ENCODE data around the gene CALR3. TPM values are rescaled to one million over a fixed set of nuclear protein-coding genes. Genes with fewer than 3 reads are reported as not detected.

CALR3 gene
- total RNA-seq, 1 donor from 2014 or later, result not detected

- TF ChIP-seq, protein P1, sequence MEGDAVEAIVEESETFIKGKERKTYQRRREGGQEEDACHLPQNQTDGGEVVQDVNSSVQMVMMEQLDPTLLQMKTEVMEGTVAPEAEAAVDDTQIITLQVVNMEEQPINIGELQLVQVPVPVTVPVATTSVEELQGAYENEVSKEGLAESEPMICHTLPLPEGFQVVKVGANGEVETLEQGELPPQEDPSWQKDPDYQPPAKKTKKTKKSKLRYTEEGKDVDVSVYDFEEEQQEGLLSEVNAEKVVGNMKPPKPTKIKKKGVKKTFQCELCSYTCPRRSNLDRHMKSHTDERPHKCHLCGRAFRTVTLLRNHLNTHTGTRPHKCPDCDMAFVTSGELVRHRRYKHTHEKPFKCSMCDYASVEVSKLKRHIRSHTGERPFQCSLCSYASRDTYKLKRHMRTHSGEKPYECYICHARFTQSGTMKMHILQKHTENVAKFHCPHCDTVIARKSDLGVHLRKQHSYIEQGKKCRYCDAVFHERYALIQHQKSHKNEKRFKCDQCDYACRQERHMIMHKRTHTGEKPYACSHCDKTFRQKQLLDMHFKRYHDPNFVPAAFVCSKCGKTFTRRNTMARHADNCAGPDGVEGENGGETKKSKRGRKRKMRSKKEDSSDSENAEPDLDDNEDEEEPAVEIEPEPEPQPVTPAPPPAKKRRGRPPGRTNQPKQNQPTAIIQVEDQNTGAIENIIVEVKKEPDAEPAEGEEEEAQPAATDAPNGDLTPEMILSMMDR (IDR thresholded peaks at IDR 0.05; ENCODE audit: insufficient read depth, low read length, poor library complexity, severe bottlenecking), result no peak
- DNase-seq (ENCODE audit: low read depth), result no peak
- peaks cover 1% of the 10 kb centered on the region for H3K36me3 ChIP-seq (ENCODE audit: control insufficient read depth, insufficient read depth, low read length)
Measured at GRCh38 chr19:16532440-16533234, 36.7 kb upstream of the CALR3 start.

DNA sequence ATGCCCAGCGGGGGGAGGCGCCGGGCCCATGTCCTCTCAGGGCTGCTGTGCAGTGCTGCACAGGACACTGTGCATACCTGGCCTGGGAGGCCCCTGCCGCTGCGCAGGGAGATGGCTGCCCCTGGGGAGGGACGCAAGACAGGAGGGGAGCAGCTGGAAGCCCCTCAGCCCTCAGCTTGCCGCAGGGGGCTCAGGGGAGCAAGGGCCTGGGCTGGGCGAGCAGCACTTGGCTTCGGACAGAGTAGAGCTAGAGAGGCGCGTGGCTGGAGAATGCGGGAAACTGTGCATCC, 35.4 kb upstream of the CALR3 start:
- Histone ChIP-seq H3K4me3 (ENCODE audit: low read depth, low read length) (no peak overlapping the region), H3K36me3 (ENCODE audit: control insufficient read depth, insufficient read depth, low read length) (peaks cover 2% of the 10 kb centered on the region), H3K27me3 (ENCODE audit: control insufficient read depth, insufficient read depth, low read length) (no peaks in the 10 kb centered on the region)
- TF ChIP-seq, protein P1 (IDR thresholded peaks at IDR 0.05; ENCODE audit: insufficient read depth, low read length, poor library complexity, severe bottlenecking), result no peak
- DNase-seq (ENCODE audit: low read depth), result no peak

More at GRCh38 chr19:16532440-16533234, 36.7 kb upstream of the CALR3 start:
- Histone ChIP-seq H3K4me3 (ENCODE audit: low read depth, low read length) (no peak overlapping the region), H3K27me3 (ENCODE audit: control insufficient read depth, insufficient read depth, low read length) (no peaks in the 10 kb centered on the region)

DNA sequence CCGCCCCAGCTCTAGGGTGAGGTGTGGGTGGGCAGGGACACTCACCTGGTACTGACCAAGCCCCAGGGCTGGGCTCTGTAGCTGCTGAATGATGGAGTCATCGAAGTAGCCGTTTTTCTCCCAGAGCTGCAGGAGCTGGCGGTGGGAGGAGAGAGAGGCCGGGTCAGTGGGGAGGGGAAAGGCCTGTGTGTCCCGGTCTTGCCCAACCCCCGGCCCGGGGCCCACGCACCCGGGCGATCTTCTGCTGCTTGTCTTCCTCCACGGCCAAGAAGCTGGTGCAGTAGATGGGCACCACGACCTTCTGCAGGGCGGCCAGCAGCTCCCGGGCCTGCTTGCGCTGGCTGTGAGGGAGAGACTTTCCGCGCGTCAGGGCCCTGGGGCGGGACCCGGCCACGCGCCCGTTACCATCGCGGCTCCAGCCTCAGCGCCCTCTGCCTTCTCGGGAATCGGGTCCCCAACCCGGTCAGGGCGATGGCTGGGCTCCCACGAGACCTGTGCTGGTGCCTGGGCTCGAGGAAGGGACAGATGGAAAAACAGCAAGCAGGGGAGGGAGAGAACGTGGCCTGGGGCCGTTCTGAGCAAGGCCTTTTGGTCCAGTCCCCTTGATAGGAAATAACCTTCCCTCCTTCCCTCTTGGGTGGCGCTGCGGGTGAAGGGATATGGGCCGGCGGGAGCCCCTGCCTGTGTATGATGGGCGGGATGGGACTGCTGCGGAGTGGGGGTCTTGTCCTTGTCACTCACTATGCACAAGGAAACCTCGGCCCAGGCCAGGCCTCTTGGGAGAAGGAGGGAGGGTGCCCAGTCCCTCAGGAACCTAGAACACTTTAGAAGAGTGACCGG, 34.8 kb upstream of the CALR3 start:
- TF ChIP-seq, protein P1 (IDR thresholded peaks at IDR 0.05; ENCODE audit: insufficient read depth, low read length, poor library complexity, severe bottlenecking), result no peak
- Histone ChIP-seq H3K36me3 (ENCODE audit: control insufficient read depth, insufficient read depth, low read length) (peaks cover 2% of the 10 kb centered on the region), H3K27me3 (ENCODE audit: control insufficient read depth, insufficient read depth, low read length) (no peaks in the 10 kb centered on the region), H3K4me3 (ENCODE audit: low read depth, low read length) (no peak overlapping the region)
- no peak for DNase-seq (ENCODE audit: low read depth)

- no peak for DNase-seq (ENCODE audit: low read depth)
- H3K36me3 ChIP-seq (ENCODE audit: control insufficient read depth, insufficient read depth, low read length), result peaks cover 4% of the 10 kb centered on the region
- no peak overlapping the region for H3K4me3 ChIP-seq (ENCODE audit: low read depth, low read length)
- TF ChIP-seq, protein P1 (IDR thresholded peaks at IDR 0.05; ENCODE audit: insufficient read depth, low read length, poor library complexity, severe bottlenecking), result no peak
- H3K27me3 ChIP-seq (ENCODE audit: control insufficient read depth, insufficient read depth, low read length), result no peaks in the 10 kb centered on the region
Measured at GRCh38 chr19:16529466-16530144, 33.6 kb upstream of the CALR3 start.

- TF ChIP-seq, protein P1 (IDR thresholded peaks at IDR 0.05; ENCODE audit: insufficient read depth, low read length, poor library complexity, severe bottlenecking), result peak; percentile 26
- Histone ChIP-seq H3K4me3 (ENCODE audit: low read depth, low read length) (no peak overlapping the region), H3K27me3 (ENCODE audit: control insufficient read depth, insufficient read depth, low read length) (no peaks in the 10 kb centered on the region), H3K36me3 (ENCODE audit: control insufficient read depth, insufficient read depth, low read length) (peaks cover 6% of the 10 kb centered on the region)
- DNase-seq (ENCODE audit: low read depth), result no peak
Measured at GRCh38 chr19:16527971-16528521, 32.1 kb upstream of the CALR3 start.

Data from kidney epithelial cell (primary cell).